SU-DHL-6 (cell line): Measurements from ENCODE around the gene SMARCD2.

Experiments used
- EZH2phosphoT487 ChIP-seq: fragments of 200-600 bp; sonication (generic), shearing (Covaris generic); conservative IDR thresholded peaks from 2 replicates; pipeline ENCODE4 v1.6.1; 2018; ENCODE audit warnings: mild to moderate bottlenecking, antibody characterized with exemption, low read length, moderate library complexity, mixed read lengths
- TF ChIP-seq, protein P1 (sequence below): fragments of 200-600 bp; sonication (generic); IDR thresholded peaks from one replicate; pipeline ENCODE4 v1.5.1; 2017; ENCODE audit warnings: antibody characterized with exemption, mild to moderate bottlenecking, low read length, moderate library complexity; ENCODE audit not compliant: insufficient read depth, poor library complexity, severe bottlenecking

DNA sequence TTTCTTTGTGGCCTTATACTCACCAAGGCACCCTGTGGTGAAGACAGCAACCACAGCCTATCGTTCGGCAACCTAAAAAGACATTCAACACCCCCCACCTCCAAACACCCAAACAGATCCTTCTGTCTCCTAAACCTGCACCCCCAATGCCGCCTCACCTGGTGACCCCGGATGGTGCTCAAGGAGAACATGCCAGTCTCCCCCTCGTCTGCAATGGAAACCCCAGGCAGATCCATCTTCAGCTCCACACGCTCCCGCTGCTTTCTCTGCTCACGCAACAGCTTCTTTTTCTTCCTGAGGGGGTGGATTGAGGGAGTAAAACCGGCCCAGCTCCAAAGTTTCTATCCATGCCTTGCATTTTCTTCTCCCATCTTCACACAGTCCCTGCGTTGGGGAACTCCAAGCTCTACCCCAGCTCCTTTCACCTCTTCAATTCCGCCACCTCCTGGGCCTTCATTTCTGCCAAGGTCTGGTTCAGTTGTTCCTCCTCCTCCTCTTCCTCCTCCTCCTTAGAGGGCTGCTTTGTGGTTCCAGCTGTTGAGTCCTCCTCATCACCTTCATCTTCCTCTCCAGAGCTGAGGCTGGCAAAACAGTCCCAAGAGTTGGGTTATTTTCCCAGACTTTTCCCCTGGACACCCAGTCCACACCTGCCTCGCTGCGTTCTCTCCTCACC, 18.7 kb downstream of the SMARCD2 start:
- TF ChIP-seq, protein P1, sequence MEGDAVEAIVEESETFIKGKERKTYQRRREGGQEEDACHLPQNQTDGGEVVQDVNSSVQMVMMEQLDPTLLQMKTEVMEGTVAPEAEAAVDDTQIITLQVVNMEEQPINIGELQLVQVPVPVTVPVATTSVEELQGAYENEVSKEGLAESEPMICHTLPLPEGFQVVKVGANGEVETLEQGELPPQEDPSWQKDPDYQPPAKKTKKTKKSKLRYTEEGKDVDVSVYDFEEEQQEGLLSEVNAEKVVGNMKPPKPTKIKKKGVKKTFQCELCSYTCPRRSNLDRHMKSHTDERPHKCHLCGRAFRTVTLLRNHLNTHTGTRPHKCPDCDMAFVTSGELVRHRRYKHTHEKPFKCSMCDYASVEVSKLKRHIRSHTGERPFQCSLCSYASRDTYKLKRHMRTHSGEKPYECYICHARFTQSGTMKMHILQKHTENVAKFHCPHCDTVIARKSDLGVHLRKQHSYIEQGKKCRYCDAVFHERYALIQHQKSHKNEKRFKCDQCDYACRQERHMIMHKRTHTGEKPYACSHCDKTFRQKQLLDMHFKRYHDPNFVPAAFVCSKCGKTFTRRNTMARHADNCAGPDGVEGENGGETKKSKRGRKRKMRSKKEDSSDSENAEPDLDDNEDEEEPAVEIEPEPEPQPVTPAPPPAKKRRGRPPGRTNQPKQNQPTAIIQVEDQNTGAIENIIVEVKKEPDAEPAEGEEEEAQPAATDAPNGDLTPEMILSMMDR, result no peak
- TF ChIP-seq EZH2phosphoT487, result no peak
